ENCODE results near the gene ADIPOR2. TPM values are rescaled to one million over a fixed set of nuclear protein-coding genes. Genes with fewer than 3 reads are reported as not detected.
A peak's percentile ranks its signal among the peaks of the same experiment; 100 is the strongest.

ADIPOR2 gene
- polyA plus RNA-seq, 2 of the 4 experiments (the other 2 are of a cell fraction), result 60.4 to 65.4 TPM

- ChIA-PET POLR2A (interaction anchor here (0.5 kb wide), 1 partner anchor 9 kb away, joined by 3 read pairs; no protein-coding TSS in a partner anchor), CTCF (interaction anchor here (0.6 to 4.9 kb wide), 8 partner anchors 16 to 540 kb away, joined by 3 to 24 read pairs (median 3); no protein-coding TSS in a partner anchor)
- H3K4me1 ChIP-seq, result peaks cover 44% of the 10 kb centered on the region
- no peaks in the 10 kb centered on the region for H3K9me3 ChIP-seq
- FAIRE-seq (peak; percentile 49), ATAC-seq (no peak), DNase-seq (ENCODE audit: low read depth in 1 of 2, low spot score in 1 of 2) (no peak)
- no peak overlapping the region for H3K27ac ChIP-seq
- H3K4me2 ChIP-seq, result peak overlapping the region; percentile 22; the same call in 1 of the 3 replicates
- no peak for TF ChIP-seq CTCF (IDR thresholded peaks at IDR 0.05)
- no peak for TF ChIP-seq CHD4 (IDR thresholded peaks at IDR 0.05; ENCODE audit: borderline replicate concordance)
- TF ChIP-seq MAX (IDR thresholded peaks at IDR 0.05), result no peak
- no peak for TF ChIP-seq ZC3H11A (IDR thresholded peaks at IDR 0.05)
- no peak for TF ChIP-seq ZSCAN20 (CRISPR knock-in tag; IDR thresholded peaks at IDR 0.05)
- no peak for TF ChIP-seq POLR2A (IDR thresholded peaks at IDR 0.05; ENCODE audit: low read length)
- no peak for TF ChIP-seq CHD2 (IDR thresholded peaks at IDR 0.05; ENCODE audit: low read length, partially characterized antibody)
- WGBS (ENCODE audit: missing lambda C conversion rate), result 85% methylated on average over 1 of the region's 1 CpG
- no peak overlapping the region for H3K4me3 ChIP-seq
These were observed 76.7 kb downstream of the ADIPOR2 start for GRCh38 chr12:1767407-1768090.

GRCh38 chr12:1768615-1769014 is 77.7 kb downstream of the ADIPOR2 start:
- Histone ChIP-seq H3K27ac (no peak overlapping the region), H3K9me3 (no peaks in the 10 kb centered on the region), H3K4me3 (no peak overlapping the region), H3K4me2 (no peak overlapping the region), H3K4me1 (peaks cover 44% of the 10 kb centered on the region)
- POLR2A ChIA-PET, result no interaction called here
- ATAC-seq (no peak), DNase-seq (ENCODE audit: low read depth in 1 of 2, low spot score in 1 of 2) (no peak), FAIRE-seq (no peak)
- TF ChIP-seq FOXS1 (CRISPR knock-in tag; IDR thresholded peaks at IDR 0.05) (no peak), JUNB (IDR thresholded peaks at IDR 0.05) (no peak), ATOH8 (CRISPR knock-in tag; IDR thresholded peaks at IDR 0.05; ENCODE audit: low read depth) (no peak), CEBPB (IDR thresholded peaks at IDR 0.05) (no peak), NPAS2 (CRISPR knock-in tag; IDR thresholded peaks at IDR 0.05; ENCODE audit: borderline replicate concordance) (no peak), ZC3H11A (IDR thresholded peaks at IDR 0.05) (no peak), CBX8 (IDR thresholded peaks at IDR 0.05) (no peak)
- WGBS (ENCODE audit: missing lambda C conversion rate), result 95% methylated on average over 1 of the region's 1 CpG
- CTCF ChIA-PET, result interaction anchor here (1.3 to 4.9 kb wide), 2 partner anchors 22 to 27 kb away, joined by 4 to 24 read pairs; no protein-coding TSS in a partner anchor

GRCh38 chr12:1769809-1770494 is 79.1 kb downstream of the ADIPOR2 start:
- peak overlapping the region; percentile 45 for H3K4me2 ChIP-seq
- POLR2A ChIA-PET, result interaction anchor here (0.6 kb wide), 1 partner anchor 116 kb away, joined by 6 read pairs; no protein-coding TSS in a partner anchor
- peaks cover 48% of the 10 kb centered on the region for H3K4me1 ChIP-seq
- H3K27ac ChIP-seq, result peak overlapping the region in 1 of 2 experiments; percentile 20; a peak in 2 of 6 replicates
- ATAC-seq, result 0 out of 6 replicates have a peak, but pooled peaks of 1 of the 2 experiments have one; percentile 29
- no peaks in the 10 kb centered on the region for H3K9me3 ChIP-seq
- FAIRE-seq, result no peak
- CTCF ChIA-PET, result interaction anchor here (0.9 to 1.6 kb wide), 2 partner anchors 14 to 21 kb away, joined by 3 to 4 read pairs; no protein-coding TSS in a partner anchor
- no peak for DNase-seq (ENCODE audit: low read depth in 1 of 2, low spot score in 1 of 2)
- 62% methylated on average over 8 of the region's 8 CpGs for WGBS (ENCODE audit: missing lambda C conversion rate)
- no peak overlapping the region for H3K4me3 ChIP-seq
- TF ChIP-seq ZFP36 (IDR thresholded peaks at IDR 0.05; ENCODE audit: borderline replicate concordance, partially characterized antibody), result no peak
- 0 out of 2 replicates have a peak, but pooled peaks have one; percentile 58 for TF ChIP-seq FOSB (CRISPR knock-in tag; IDR thresholded peaks at IDR 0.05)
- TF ChIP-seq USF2 (IDR thresholded peaks at IDR 0.05), result no peak
- no peak for TF ChIP-seq CTCF (IDR thresholded peaks at IDR 0.05)
- TF ChIP-seq HOXA7 (CRISPR knock-in tag; IDR thresholded peaks at IDR 0.05), result no peak
- no peak for TF ChIP-seq PHF8 (IDR thresholded peaks at IDR 0.05; ENCODE audit: borderline replicate concordance, low read depth)
- TF ChIP-seq NPAS2 (CRISPR knock-in tag; IDR thresholded peaks at IDR 0.05; ENCODE audit: borderline replicate concordance), result no peak
- no peak for TF ChIP-seq EHF (CRISPR knock-in tag; IDR thresholded peaks at IDR 0.05)
- TF ChIP-seq FOSL2 (IDR thresholded peaks at IDR 0.05), result no peak
- peak; percentile 26; the same call in 1 of the 2 replicates for TF ChIP-seq FOSL2 (CRISPR knock-in tag; IDR thresholded peaks at IDR 0.05)
- TF ChIP-seq HMGXB4 (CRISPR knock-in tag; IDR thresholded peaks at IDR 0.05; ENCODE audit: borderline replicate concordance), result no peak
- no peak for TF ChIP-seq EP300 (IDR thresholded peaks at IDR 0.05)
- TF ChIP-seq ESRRA (IDR thresholded peaks at IDR 0.05; ENCODE audit: borderline replicate concordance, low read length), result no peak
- TF ChIP-seq CEBPB (IDR thresholded peaks at IDR 0.05), result peak in 1 of 2 experiments; percentile 40; a peak in 2 of 4 replicates
